IMR-90 (cell line): ENCODE data around the gene SLC25A19. TPM values are rescaled to one million over a fixed set of nuclear protein-coding genes. Genes with fewer than 3 reads are reported as not detected.

Source experiments
- ATAC-seq: fragments of 200-7000 bp; cut with Tn5 transposase; 2 replicates; pipeline ENCODE4 v1.9.1; 2020; ENCODE audit warnings: low read depth, mild to moderate bottlenecking, moderate library complexity
- BruUV-seq: library from RNA; stranded (reverse); fragments of 400-500 nt; replicated peaks from 2 replicates; lab custom pipeline; 2021; lab: Mats Ljungman, UMichigan
- CTCF ChIA-PET: fragments of 300-600 bp; formaldehyde crosslinking; extraction: SDS; loops from one replicate; lab custom pipeline; 2021; ENCODE audit warnings: antibody characterized with exemption; lab: Yijun Ruan, JAX
- POLR2A ChIA-PET: fragments of 300-600 bp; sonication (Branson Sonifier 250); formaldehyde crosslinking; loops from one replicate; lab custom pipeline; 2022; ENCODE audit warnings: antibody characterized with exemption; ENCODE audit not compliant: unreplicated experiment; lab: Charles Lee
- DNase-seq: peaks from one replicate; pipeline ENCODE4 v3.0.0; 2013
- H2AFZ ChIP-seq: replicated peaks from 2 replicates; pipeline ENCODE3; 2013; ENCODE audit warnings: low read length, mild to moderate bottlenecking; ENCODE audit not compliant: poor library complexity
- H2AK5ac ChIP-seq: 2 replicates; pipeline ENCODE4 v1.6.1; 2013; ENCODE audit warnings: low read depth, low read length, inconsistent platforms
- H2AK9ac ChIP-seq: replicated peaks from 2 replicates; pipeline ENCODE3; 2013; ENCODE audit warnings: mild to moderate bottlenecking, low read depth, low read length, moderate library complexity; ENCODE audit not compliant: poor library complexity
- H2BK120ac ChIP-seq: 2 replicates; pipeline ENCODE4 v1.6.1; 2013; ENCODE audit warnings: low read depth, low read length, inconsistent platforms
- H2BK15ac ChIP-seq: 3 replicates; pipeline ENCODE4 v1.6.1; 2013; ENCODE audit warnings: low read depth, low read length, inconsistent platforms
- H2BK20ac ChIP-seq: 2 replicates; pipeline ENCODE4 v1.6.1; 2013; ENCODE audit warnings: low read depth, mild to moderate bottlenecking, inconsistent platforms, low read length, moderate library complexity
- H2BK5ac ChIP-seq: 2 replicates; pipeline ENCODE4 v1.6.1; 2013; ENCODE audit warnings: mild to moderate bottlenecking, low read depth, low read length, inconsistent platforms; ENCODE audit not compliant: poor library complexity, severe bottlenecking
- H3K14ac ChIP-seq: replicated peaks from 2 replicates; pipeline ENCODE4 v1.6.1; 2013; ENCODE audit warnings: low read depth, low read length, inconsistent platforms
- H3K18ac ChIP-seq: 2 replicates; pipeline ENCODE4 v1.6.1; 2013; ENCODE audit warnings: low read depth, low read length, control low read depth
- H3K23ac ChIP-seq: 2 replicates; pipeline ENCODE4 v1.6.1; 2013; ENCODE audit warnings: low read depth, low read length, inconsistent platforms
- H3K27ac ChIP-seq: 2 replicates; pipeline ENCODE4 v1.5.1; 2013; ENCODE audit warnings: mild to moderate bottlenecking, control low read depth, low read length; ENCODE audit not compliant: insufficient read depth
- H3K27me3 ChIP-seq: 2 replicates; pipeline ENCODE4 v1.6.1; 2013; ENCODE audit warnings: low read length; ENCODE audit not compliant: control insufficient read depth, insufficient read depth
- H3K36me3 ChIP-seq: 2 replicates; pipeline ENCODE4 v1.6.1; 2013; ENCODE audit warnings: low read length, mixed read lengths; ENCODE audit not compliant: control insufficient read depth, insufficient read depth
- H3K4ac ChIP-seq: 2 replicates; pipeline ENCODE4 v1.6.1; 2013; ENCODE audit warnings: low read depth, low read length, inconsistent platforms
- H3K4me1 ChIP-seq: 2 replicates; pipeline ENCODE4 v1.6.1; 2013; ENCODE audit warnings: low read length, mixed read lengths; ENCODE audit not compliant: control insufficient read depth, insufficient read depth
- H3K4me2 ChIP-seq: 2 replicates; pipeline ENCODE4 v1.6.1; 2013; ENCODE audit warnings: low read depth, mild to moderate bottlenecking, control low read depth, low read length, moderate library complexity
- H3K4me3 ChIP-seq: 2 replicates; pipeline ENCODE4 v1.5.1; 2013; ENCODE audit warnings: low read depth, mild to moderate bottlenecking, control low read depth, low read length, moderate library complexity; ENCODE audit not compliant: insufficient read depth
- H3K56ac ChIP-seq: 2 replicates; pipeline ENCODE4 v1.6.1; 2013; ENCODE audit warnings: low read length, inconsistent platforms; ENCODE audit not compliant: insufficient read depth; ENCODE audit errors: extremely low read depth
- H3K79me1 ChIP-seq, 2 experiments: 2 replicates each; pipeline ENCODE4 v1.6.1; 2013; ENCODE audit warnings: low read length in 2 of 2, inconsistent platforms in 1 of 2, low read depth in 1 of 2
- H3K9ac ChIP-seq: 2 replicates; pipeline ENCODE4 v1.6.1; 2013; ENCODE audit warnings: low read depth, low read length, control low read depth
- H3K9me1 ChIP-seq: 2 replicates; pipeline ENCODE4 v1.6.1; 2013; ENCODE audit warnings: low read length, inconsistent platforms; ENCODE audit not compliant: insufficient read depth
- H3K9me3 ChIP-seq: 2 replicates; pipeline ENCODE4 v1.6.1; 2013; ENCODE audit warnings: low read length; ENCODE audit not compliant: control insufficient read depth, insufficient read depth
- H4K20me1 ChIP-seq: 2 replicates; pipeline ENCODE4 v1.6.1; 2013; ENCODE audit warnings: low read length, inconsistent platforms; ENCODE audit not compliant: insufficient read depth
- H4K5ac ChIP-seq: 2 replicates; pipeline ENCODE4 v1.6.1; 2013; ENCODE audit warnings: mild to moderate bottlenecking, low read depth, low read length, control low read depth
- H4K8ac ChIP-seq, 2 experiments: 2 replicates each; pipeline ENCODE4 v1.6.1; 2013; ENCODE audit warnings: low read depth in 2 of 2, low read length in 2 of 2, control low read depth in 1 of 2, inconsistent platforms in 1 of 2
- H4K91ac ChIP-seq: 2 replicates; pipeline ENCODE4 v1.6.1; 2013; ENCODE audit warnings: low read depth, low read length, inconsistent platforms; ENCODE audit not compliant: insufficient read depth
- ELK1 ChIP-seq: fragments of 150-350 bp; IDR thresholded peaks from 2 replicates; pipeline ENCODE4 v1.6.1; 2016; ENCODE audit warnings: low read depth, mild to moderate bottlenecking, low read length, moderate library complexity, borderline replicate concordance
- FOS ChIP-seq: fragments of 150-350 bp; IDR thresholded peaks from 2 replicates; pipeline ENCODE4 v1.6.1; 2016; ENCODE audit warnings: low read depth, low read length
- MAZ ChIP-seq: IDR thresholded peaks from 2 replicates; pipeline ENCODE4 v1.6.1; 2012; ENCODE audit warnings: low read depth, mild to moderate bottlenecking, low read length, improper control_type of control experiment, moderate library complexity, borderline replicate concordance
- MXI1 ChIP-seq: IDR thresholded peaks from 2 replicates; pipeline ENCODE4 v1.6.1; 2012; ENCODE audit warnings: low read depth, mild to moderate bottlenecking, low read length, moderate library complexity, borderline replicate concordance
- POLR2A ChIP-seq: IDR thresholded peaks from 2 replicates; pipeline ENCODE4 v1.6.1; 2012; ENCODE audit warnings: mild to moderate bottlenecking, low read depth, low read length
- RAD21 ChIP-seq: IDR thresholded peaks from 2 replicates; pipeline ENCODE4 v1.6.1; 2012; ENCODE audit warnings: low read length, improper control_type of control experiment
- SMC3 ChIP-seq: fragments of 150-350 bp; IDR thresholded peaks from 2 replicates; pipeline ENCODE4 v1.6.1; 2016; ENCODE audit warnings: low read depth, mild to moderate bottlenecking, antibody characterized with exemption, low read length, moderate library complexity
- WGBS, 2 experiments: methylation state at CpG; one replicate each; pipeline versions ENCODE4 v1.1.5 to v1.1.7; 2013; ENCODE audit warnings: missing lambda C conversion rate in 2 of 2; ENCODE audit not compliant: insufficient read length in 1 of 2; ENCODE audit errors: extremely low coverage in 2 of 2; 5-methylcytosine and 5-hydroxymethylcytosine counted together
- dilution Hi-C: fragments of 300-500 bp; cut with HindIII; formaldehyde crosslinking; loops from one replicate; pipeline ENCODE4 v1.14.3; 2018; ENCODE audit warnings: low sequenced_read_pairs; ENCODE audit not compliant: unreplicated experiment
- in situ Hi-C: fragments of 300-500 bp; cut with MboI; formaldehyde crosslinking; loops from 3 replicates; pipeline ENCODE4 v1.14.3; 2019; ENCODE audit warnings: low sequenced_read_pairs, inconsistent platforms, mixed read lengths
- intact Hi-C: fragments of 100-400 bp; cut with micrococcal nuclease; formaldehyde crosslinking; loops from 2 replicates; pipeline ENCODE4 v1.10.0; 2022
- polyA plus RNA-seq, 3 experiments: library from polyadenylated mRNA; depleted of rRNA; stranded (reverse); fragments of >200 nt; gene quantifications; 2 replicates each; pipeline ENCODE4 v1.2.3, GENCODE V29; 2012; ENCODE audit warnings: low replicate concordance in 1 of 3
- total RNA-seq: library from RNA; depleted of rRNA; stranded (reverse); fragments of >200 nt; gene quantifications from 2 replicates; pipeline ENCODE4 v1.2.3, GENCODE V29; 2012

The SLC25A19 gene
- total and polyA plus RNA-seq, 2 of the 4 experiments (the other 2 are of a cell fraction), result 9.1 to 9.2 TPM

GRCh38 chr17:75252039-75252816, 37.0 kb downstream of the SLC25A19 start:
- no peaks in the 10 kb centered on the region for H3K27me3 ChIP-seq
- no peak overlapping the region for H2AFZ ChIP-seq
- dilution Hi-C loops (no loop called here), intact Hi-C loops (no loop called here), in situ Hi-C loops (no loop called here)
- H3K4me2 ChIP-seq, result no peak overlapping the region
- no peak overlapping the region for H3K4ac ChIP-seq
- H3K18ac ChIP-seq, result no peak overlapping the region
- POLR2A ChIA-PET, result no interaction called here
- H3K4me3 ChIP-seq, result no peak overlapping the region
- no peak overlapping the region for H3K56ac ChIP-seq
- H4K20me1 ChIP-seq, result peaks cover 34% of the 10 kb centered on the region
- H4K91ac ChIP-seq, result no peak overlapping the region
- H2BK5ac ChIP-seq, result no peak overlapping the region
- WGBS, 2 experiments, result 100% methylated on average over 2 of the region's 8 CpGs; no CpG with 5 or more reads in 1 of the 2 experiments
- CTCF ChIA-PET, result interaction anchor here (1.1 kb wide), 1 partner anchor 18 kb away, joined by 3 read pairs; the partner anchor contains the start of gene MIF4GD
- 0 out of 2 replicates have a peak, but pooled peaks cover 6% of the 10 kb centered on the region for H3K9me1 ChIP-seq
- DNase-seq (no peak), ATAC-seq (no peak)
- no peak overlapping the region for H2BK120ac ChIP-seq
- no peak overlapping the region for H4K5ac ChIP-seq
- H3K36me3 ChIP-seq, result no peaks in the 10 kb centered on the region; the same call in 1 of the 2 replicates
- TF ChIP-seq MXI1 (no peak), MAZ (no peak), ELK1 (no peak), RAD21 (no peak), POLR2A (no peak), SMC3 (no peak), FOS (no peak)
- no peak overlapping the region for H3K9ac ChIP-seq
- H3K23ac ChIP-seq, result no peak overlapping the region
- no peak overlapping the region for H3K14ac ChIP-seq
- H2BK15ac ChIP-seq, result no peak overlapping the region
- H2BK20ac ChIP-seq, result no peak overlapping the region
- no peak overlapping the region for H2AK9ac ChIP-seq
- no peak overlapping the region for H2AK5ac ChIP-seq
- peaks cover 10 to 44% of the 10 kb centered on the region in 2 experiments; a peak in 3 of 4 replicates for H3K79me1 ChIP-seq
- no peaks in the 10 kb centered on the region for H3K9me3 ChIP-seq
- no peak overlapping the region for H4K8ac ChIP-seq
- H3K27ac ChIP-seq, result no peak overlapping the region
- peaks cover 3% of the 10 kb centered on the region; the same call in 1 of the 2 replicates for H3K4me1 ChIP-seq
- BruUV-seq, result no TSS peak
